ENCODE measurements around the gene TK2.
"Not testable (repeated sequence)": the region's sequence is repeated elsewhere in the genome, so short reads cannot be mapped to it uniquely, and the experiment has no call there.

TK2 gene

DNA sequence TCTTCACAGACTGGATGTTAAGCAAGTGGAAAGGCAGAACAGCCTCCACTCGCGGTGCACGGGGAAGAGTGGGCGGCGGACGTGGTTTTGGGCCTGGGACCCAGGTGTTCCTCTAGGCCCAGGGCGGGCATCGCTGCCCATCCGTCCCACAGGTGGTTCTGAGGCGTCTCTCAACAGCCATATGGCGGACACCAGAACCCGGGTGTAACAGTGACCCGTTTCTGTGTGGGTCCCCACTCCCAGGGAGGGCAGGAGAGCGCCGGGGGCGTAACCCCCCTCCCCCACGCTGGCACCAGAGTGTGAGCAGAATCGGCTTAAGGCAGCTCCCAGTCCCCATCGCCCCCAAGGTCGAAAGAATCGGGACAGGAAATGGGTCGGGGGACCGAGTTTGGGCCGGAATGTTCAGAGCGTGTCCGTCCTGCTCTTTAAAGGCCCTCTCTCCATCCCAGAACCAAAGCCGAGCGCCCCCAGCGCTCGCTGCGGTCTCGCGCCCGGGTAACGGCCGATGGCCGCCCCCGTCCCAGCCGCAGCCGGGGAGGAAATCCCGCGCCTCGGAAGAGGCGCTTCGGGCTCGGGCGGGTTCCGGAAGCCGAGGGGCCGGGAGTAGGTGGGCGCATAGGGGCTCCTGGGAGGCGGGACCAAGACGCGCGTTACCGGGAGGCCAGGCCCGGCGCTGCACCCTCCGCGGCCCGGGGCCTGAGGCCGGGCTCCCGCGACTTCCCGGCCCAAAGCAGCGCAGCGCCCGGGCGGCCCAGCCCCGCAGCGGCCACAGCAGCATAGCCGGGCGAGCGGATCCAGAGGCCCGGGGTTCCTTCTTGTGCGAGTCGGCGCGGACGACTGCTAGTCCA, at the start of gene TK2:
Gene TK2, minus strand, starts transcription at position 839 of the 848 bp plus-strand sequence. Its CDS starts 61 bp downstream, at position 778.
- Histone ChIP-seq H3K9ac (ENCODE audit: low read length) (peak within 1 kb of the TSS; percentile 63), H3K79me2 (ENCODE audit: insufficient read depth, low read length) (peaks cover 20% of the 10 kb centered on the region), H3K36me3 (ENCODE audit: low read length) (no peaks in the 10 kb centered on the region), H4K20me1 (ENCODE audit: low read depth, low read length) (no peaks in the 10 kb centered on the region), H3K4me3 (ENCODE audit: insufficient read depth, low read length, poor library complexity, severe bottlenecking) (peak within 1 kb of the TSS; percentile 56), H3K27me3 (ENCODE audit: low read length) (no peaks in the 10 kb centered on the region), H3K9me3 (ENCODE audit: insufficient read depth, low read length) (no peaks in the 10 kb centered on the region), H2AFZ (ENCODE audit: low read depth, low read length, severe bottlenecking) (peak within 1 kb of the TSS; percentile 90), H3F3A (ENCODE audit: insufficient read depth) (peaks cover 6% of the 10 kb centered on the region; the same call in 1 of the 2 replicates), H3K4me2 (ENCODE audit: low read depth, low read length, poor library complexity, severe bottlenecking) (peak within 1 kb of the TSS; percentile 79), H3K9me2 (replicated peaks; ENCODE audit: insufficient read depth, low read length) (no peaks in the 10 kb centered on the region), H3K27ac (ENCODE audit: low read depth, low read length) (no peak within 1 kb of the TSS)
- TF ChIP-seq, protein P1, sequence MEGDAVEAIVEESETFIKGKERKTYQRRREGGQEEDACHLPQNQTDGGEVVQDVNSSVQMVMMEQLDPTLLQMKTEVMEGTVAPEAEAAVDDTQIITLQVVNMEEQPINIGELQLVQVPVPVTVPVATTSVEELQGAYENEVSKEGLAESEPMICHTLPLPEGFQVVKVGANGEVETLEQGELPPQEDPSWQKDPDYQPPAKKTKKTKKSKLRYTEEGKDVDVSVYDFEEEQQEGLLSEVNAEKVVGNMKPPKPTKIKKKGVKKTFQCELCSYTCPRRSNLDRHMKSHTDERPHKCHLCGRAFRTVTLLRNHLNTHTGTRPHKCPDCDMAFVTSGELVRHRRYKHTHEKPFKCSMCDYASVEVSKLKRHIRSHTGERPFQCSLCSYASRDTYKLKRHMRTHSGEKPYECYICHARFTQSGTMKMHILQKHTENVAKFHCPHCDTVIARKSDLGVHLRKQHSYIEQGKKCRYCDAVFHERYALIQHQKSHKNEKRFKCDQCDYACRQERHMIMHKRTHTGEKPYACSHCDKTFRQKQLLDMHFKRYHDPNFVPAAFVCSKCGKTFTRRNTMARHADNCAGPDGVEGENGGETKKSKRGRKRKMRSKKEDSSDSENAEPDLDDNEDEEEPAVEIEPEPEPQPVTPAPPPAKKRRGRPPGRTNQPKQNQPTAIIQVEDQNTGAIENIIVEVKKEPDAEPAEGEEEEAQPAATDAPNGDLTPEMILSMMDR (IDR thresholded peaks at IDR 0.05; ENCODE audit: insufficient read depth, low read length, poor library complexity, severe bottlenecking) = no peak
- TF ChIP-seq EZH2phosphoT487 (conservative IDR thresholded peaks at IDR 0.05; ENCODE audit: low read length) = no peak

DNA sequence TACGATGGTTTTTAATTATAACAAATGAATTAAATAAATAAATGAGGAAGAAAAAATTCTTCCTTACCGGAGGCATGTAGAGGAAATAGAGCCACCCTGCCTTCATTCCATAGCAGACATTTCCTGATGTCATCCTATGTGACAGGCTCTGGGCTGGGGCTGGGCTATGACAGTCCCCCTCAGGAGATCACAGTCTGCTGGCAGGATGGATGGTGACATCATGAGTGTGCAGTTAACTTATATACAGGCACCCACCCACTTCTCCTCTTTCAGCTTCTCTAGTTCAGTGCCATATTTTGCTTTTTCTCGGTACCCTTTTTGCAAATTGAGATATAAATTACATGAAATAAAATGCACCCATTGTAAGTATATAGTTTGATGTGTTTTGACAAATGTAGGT, 48.2 kb upstream of the TK2 start:
- H3K79me2 ChIP-seq (ENCODE audit: insufficient read depth, low read length) = no peaks in the 10 kb centered on the region

DNA sequence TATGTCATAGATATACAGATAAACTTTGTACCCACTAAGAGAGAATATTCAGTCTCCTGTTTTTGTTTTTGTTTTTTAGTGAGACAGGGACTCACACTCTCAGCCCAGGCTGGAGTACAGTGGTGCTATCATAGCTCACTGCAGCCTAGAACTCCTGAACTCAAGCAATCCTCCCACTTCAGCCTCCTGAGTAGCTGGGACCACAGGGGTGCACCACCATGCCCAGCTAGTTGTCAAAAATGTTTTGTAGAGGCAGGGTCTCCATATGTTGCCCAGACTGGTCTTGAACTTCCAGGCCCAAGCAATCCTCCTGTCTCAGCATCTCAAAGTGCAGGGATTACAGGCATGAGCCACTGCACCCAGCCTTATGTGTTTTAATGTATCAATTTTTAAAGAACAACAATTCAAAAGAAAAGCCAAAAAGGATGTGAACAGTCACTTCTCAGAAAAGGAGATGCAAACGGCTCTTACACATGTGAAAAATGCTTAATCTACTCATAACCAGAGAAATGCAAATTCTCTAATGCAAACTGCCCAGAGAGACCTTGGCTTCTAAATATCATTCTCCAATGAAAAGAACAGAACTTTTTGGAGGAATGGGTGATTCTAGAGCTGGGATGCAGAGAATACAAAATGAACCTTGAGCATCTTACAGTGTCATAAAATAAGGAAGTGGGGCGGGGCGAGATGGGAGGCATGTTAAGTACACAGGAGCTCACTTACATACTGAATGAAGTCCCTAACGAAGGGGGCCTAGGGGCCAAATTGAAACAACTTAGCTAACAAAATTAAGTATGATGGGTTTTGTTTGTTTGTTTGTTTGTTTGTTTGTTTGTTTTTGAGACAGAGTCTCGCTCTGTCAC, 47.3 kb upstream of the TK2 start:
- Histone ChIP-seq H4K20me1 (ENCODE audit: low read depth, low read length) (no peaks in the 10 kb centered on the region), H3K4me2 (ENCODE audit: low read depth, low read length, poor library complexity, severe bottlenecking) (no peak overlapping the region), H3F3A (ENCODE audit: insufficient read depth) (no peaks in the 10 kb centered on the region), H3K36me3 (ENCODE audit: low read length) (no peaks in the 10 kb centered on the region), H3K79me2 (ENCODE audit: insufficient read depth, low read length) (no peaks in the 10 kb centered on the region), H3K27me3 (ENCODE audit: low read length) (no peaks in the 10 kb centered on the region; the same call in 1 of the 2 replicates), H3K9me3 (ENCODE audit: insufficient read depth, low read length) (peaks cover 16% of the 10 kb centered on the region; the same call in 1 of the 2 replicates), H2AFZ (ENCODE audit: low read depth, low read length, severe bottlenecking) (no peak overlapping the region), H3K4me3 (ENCODE audit: insufficient read depth, low read length, poor library complexity, severe bottlenecking) (no peak overlapping the region), H3K9me2 (replicated peaks; ENCODE audit: insufficient read depth, low read length) (no peaks in the 10 kb centered on the region), H3K27ac (ENCODE audit: low read depth, low read length) (no peak overlapping the region), H3K9ac (ENCODE audit: low read length) (no peak overlapping the region)
- TF ChIP-seq, protein P1 (IDR thresholded peaks at IDR 0.05; ENCODE audit: insufficient read depth, low read length, poor library complexity, severe bottlenecking) = no peak
- no peak for TF ChIP-seq EZH2phosphoT487 (conservative IDR thresholded peaks at IDR 0.05; ENCODE audit: low read length)

More for the DNA sequence above, 48.2 kb upstream of the TK2 start:
- no peaks in the 10 kb centered on the region for H3K9me2 ChIP-seq (replicated peaks; ENCODE audit: insufficient read depth, low read length)
- H3K27ac ChIP-seq (ENCODE audit: low read depth, low read length) = no peak overlapping the region
- H3K9ac ChIP-seq (ENCODE audit: low read length) = no peak overlapping the region
- H3K36me3 ChIP-seq (ENCODE audit: low read length) = no peaks in the 10 kb centered on the region
- H3K9me3 ChIP-seq (ENCODE audit: insufficient read depth, low read length) = peaks cover 16% of the 10 kb centered on the region; the same call in 1 of the 2 replicates
- no peak overlapping the region for H2AFZ ChIP-seq (ENCODE audit: low read depth, low read length, severe bottlenecking)
- H3F3A ChIP-seq (ENCODE audit: insufficient read depth) = no peaks in the 10 kb centered on the region
- TF ChIP-seq, protein P1 (IDR thresholded peaks at IDR 0.05; ENCODE audit: insufficient read depth, low read length, poor library complexity, severe bottlenecking) = no peak
- no peaks in the 10 kb centered on the region for H4K20me1 ChIP-seq (ENCODE audit: low read depth, low read length)
- no peak overlapping the region for H3K4me3 ChIP-seq (ENCODE audit: insufficient read depth, low read length, poor library complexity, severe bottlenecking)
- no peak overlapping the region for H3K4me2 ChIP-seq (ENCODE audit: low read depth, low read length, poor library complexity, severe bottlenecking)
- H3K27me3 ChIP-seq (ENCODE audit: low read length) = no peaks in the 10 kb centered on the region; the same call in 1 of the 2 replicates

DNA sequence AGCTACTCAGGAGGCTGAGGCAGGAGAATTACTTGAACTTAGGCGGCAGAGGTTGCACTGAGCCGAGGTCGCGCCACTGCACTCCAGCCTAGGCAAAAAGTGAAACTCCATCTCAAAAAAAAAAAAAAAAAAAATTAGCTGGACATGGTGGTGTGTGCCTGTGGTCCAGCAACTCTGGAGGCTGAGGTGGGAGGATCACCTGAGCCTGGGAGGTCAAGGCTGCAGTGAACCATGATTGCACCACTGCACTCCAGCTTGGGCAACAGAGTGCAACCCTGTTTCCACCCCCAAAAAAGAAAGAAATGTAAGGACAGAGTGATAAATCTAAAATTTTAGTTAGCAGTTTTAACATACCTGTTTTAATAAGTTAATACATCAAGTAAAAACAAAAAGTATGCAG, 46.6 kb upstream of the TK2 start:
- H3K79me2 ChIP-seq (ENCODE audit: insufficient read depth, low read length); H3K27me3 ChIP-seq (ENCODE audit: low read length); H3K9me2 ChIP-seq (replicated peaks; ENCODE audit: insufficient read depth, low read length); H3K4me3 ChIP-seq (ENCODE audit: insufficient read depth, low read length, poor library complexity, severe bottlenecking); H3K4me2 ChIP-seq (ENCODE audit: low read depth, low read length, poor library complexity, severe bottlenecking); H2AFZ ChIP-seq (ENCODE audit: low read depth, low read length, severe bottlenecking); H3K9ac ChIP-seq (ENCODE audit: low read length); H4K20me1 ChIP-seq (ENCODE audit: low read depth, low read length); H3F3A ChIP-seq (ENCODE audit: insufficient read depth); H3K36me3 ChIP-seq (ENCODE audit: low read length); H3K27ac ChIP-seq (ENCODE audit: low read depth, low read length): not testable (repeated sequence)
- peaks cover 12% of the 10 kb centered on the region; the same call in 1 of the 2 replicates for H3K9me3 ChIP-seq (ENCODE audit: insufficient read depth, low read length)
